Esophagus (tissue), 2 donors: ENCODE results near the gene MFSD1. TPM values are rescaled to one million over a fixed set of nuclear protein-coding genes. Genes with fewer than 3 reads are reported as not detected.

Source experiments
- H3K27ac ChIP-seq, 2 donors: one replicate each; pipeline ENCODE4 v1.5.1; 2013; ENCODE audit warnings: low read depth in 2 of 2, mild to moderate bottlenecking in 2 of 2, inconsistent platforms in 1 of 2, low read length in 1 of 2, moderate library complexity in 1 of 2
- H3K27me3 ChIP-seq, 2 donors: one replicate each; pipeline ENCODE4 v1.6.1; 2013; ENCODE audit warnings: low read length in 2 of 2, control low read depth in 1 of 2, mild to moderate bottlenecking in 1 of 2; ENCODE audit not compliant: insufficient read depth in 2 of 2, control insufficient read depth in 1 of 2
- H3K36me3 ChIP-seq, 2 donors: one replicate each; pipeline ENCODE4 v1.6.1; 2013; ENCODE audit warnings: low read length in 1 of 2; ENCODE audit not compliant: control insufficient read depth in 2 of 2, insufficient read depth in 2 of 2
- H3K4me1 ChIP-seq, 2 donors: one replicate each; pipeline ENCODE4 v1.6.1; 2013; ENCODE audit warnings: low read length in 1 of 2; ENCODE audit not compliant: control insufficient read depth in 2 of 2, insufficient read depth in 2 of 2
- H3K4me3 ChIP-seq, 2 donors: one replicate each; pipeline ENCODE4 v1.5.1; 2013; ENCODE audit warnings: low read length in 2 of 2, mild to moderate bottlenecking in 2 of 2, low read depth in 1 of 2, moderate library complexity in 1 of 2
- H3K9me3 ChIP-seq, 2 donors: one replicate each; pipeline ENCODE4 v1.6.1; 2013; ENCODE audit warnings: mild to moderate bottlenecking in 2 of 2, low read depth in 1 of 2, low read length in 1 of 2, moderate library complexity in 1 of 2; ENCODE audit not compliant: control insufficient read depth in 2 of 2, insufficient read depth in 1 of 2
- WGBS, 2 donors: extraction: QIAGEN DNeasy Blood & Tissue Kit; methylation state at CpG; one replicate each; pipeline ENCODE4 v1.1.7; 2013; 5-methylcytosine and 5-hydroxymethylcytosine counted together
- polyA plus RNA-seq, 2 donors: library from polyadenylated mRNA; stranded (reverse); fragments of 200-250 nt; gene quantifications; one replicate each; pipeline ENCODE4 v1.2.3, GENCODE V29; 2013
- donor health status: healthy with polysubstance abuse.
- donor health status: Bipolar disorder and iron deficiency.

MFSD1 gene
- polyA plus RNA-seq, 2 donors: 41.1 to 53.6 TPM

GRCh38 chr3:158831861-158832260 is 30.0 kb downstream of the MFSD1 start:
- peaks cover 0 to 2% of the 10 kb centered on the region in 2 donors for H3K9me3 ChIP-seq
- no peaks in the 10 kb centered on the region for H3K27me3 ChIP-seq
- peaks cover 5 to 6% of the 10 kb centered on the region in 2 donors for H3K36me3 ChIP-seq
- no peak overlapping the region for H3K4me3 ChIP-seq
- WGBS, 2 donors: 87 to 88% methylated on average over 2 of the region's 2 CpGs
- H3K27ac ChIP-seq: no peak overlapping the region
- H3K4me1 ChIP-seq: no peaks in the 10 kb centered on the region

- no peaks in the 10 kb centered on the region for H3K4me1 ChIP-seq
- no peak overlapping the region for H3K4me3 ChIP-seq
- 54 to 64% methylated on average over 3 of the region's 3 CpGs for WGBS, 2 donors
- H3K27ac ChIP-seq: no peak overlapping the region
- H3K36me3 ChIP-seq: peaks cover under 1 to 2% of the 10 kb centered on the region in 2 donors
- H3K27me3 ChIP-seq: no peaks in the 10 kb centered on the region
- H3K9me3 ChIP-seq: peaks cover 0 to 2% of the 10 kb centered on the region in 2 donors
These were observed 33.8 kb downstream of the MFSD1 start for GRCh38 chr3:158835631-158836030.

- Histone ChIP-seq H3K4me1 (no peaks in the 10 kb centered on the region), H3K4me3 (no peak overlapping the region), H3K36me3 (peaks cover 0 to 2% of the 10 kb centered on the region in 2 donors), H3K9me3 (peaks cover 0 to 2% of the 10 kb centered on the region in 2 donors), H3K27me3 (no peaks in the 10 kb centered on the region), H3K27ac (no peak overlapping the region)
- WGBS, 2 donors: 80 to 83% methylated on average over 3 of the region's 3 CpGs
These were observed 34.5 kb downstream of the MFSD1 start for GRCh38 chr3:158836312-158836711.

GRCh38 chr3:158837240-158837639 is 35.4 kb downstream of the MFSD1 start:
- Histone ChIP-seq H3K9me3 (peaks cover 0 to 2% of the 10 kb centered on the region in 2 donors), H3K4me1 (no peaks in the 10 kb centered on the region), H3K27ac (no peak overlapping the region), H3K27me3 (no peaks in the 10 kb centered on the region), H3K4me3 (no peak overlapping the region), H3K36me3 (no peaks in the 10 kb centered on the region)
- 68 to 75% methylated on average over 3 of the region's 3 CpGs for WGBS, 2 donors

- Histone ChIP-seq H3K27me3 (no peaks in the 10 kb centered on the region), H3K27ac (no peak overlapping the region), H3K4me1 (no peaks in the 10 kb centered on the region), H3K4me3 (no peak overlapping the region), H3K36me3 (no peaks in the 10 kb centered on the region), H3K9me3 (no peaks in the 10 kb centered on the region)
- 72 to 82% methylated on average over 6 of the region's 6 CpGs for WGBS, 2 donors
These were observed 38.1 kb downstream of the MFSD1 start for GRCh38 chr3:158839966-158840365.

GRCh38 chr3:158841387-158841786 is 39.5 kb downstream of the MFSD1 start:
- Histone ChIP-seq H3K9me3 (no peaks in the 10 kb centered on the region), H3K36me3 (no peaks in the 10 kb centered on the region), H3K27ac (no peak overlapping the region), H3K4me3 (no peak overlapping the region), H3K4me1 (no peaks in the 10 kb centered on the region), H3K27me3 (no peaks in the 10 kb centered on the region)
- WGBS, 2 donors: 87 to 92% methylated on average over 8 of the region's 8 CpGs

GRCh38 chr3:158842976-158843375 is 41.1 kb downstream of the MFSD1 start:
- Histone ChIP-seq H3K27ac (no peak overlapping the region), H3K27me3 (no peaks in the 10 kb centered on the region), H3K4me3 (no peak overlapping the region), H3K36me3 (no peaks in the 10 kb centered on the region), H3K9me3 (no peaks in the 10 kb centered on the region), H3K4me1 (no peaks in the 10 kb centered on the region)
- 73 to 76% methylated on average over 3 of the region's 3 CpGs for WGBS, 2 donors

- no peak overlapping the region for H3K27ac ChIP-seq
- H3K27me3 ChIP-seq: no peaks in the 10 kb centered on the region
- no peaks in the 10 kb centered on the region for H3K9me3 ChIP-seq
- no peaks in the 10 kb centered on the region for H3K36me3 ChIP-seq
- H3K4me3 ChIP-seq: no peak overlapping the region
- 14 to 20% methylated on average over 5 of the region's 5 CpGs for WGBS, 2 donors
- H3K4me1 ChIP-seq: no peaks in the 10 kb centered on the region
These were observed 44.0 kb downstream of the MFSD1 start for GRCh38 chr3:158845765-158846350.

- Histone ChIP-seq H3K27me3 (no peaks in the 10 kb centered on the region), H3K4me3 (no peak overlapping the region), H3K4me1 (no peaks in the 10 kb centered on the region), H3K27ac (no peak overlapping the region), H3K36me3 (no peaks in the 10 kb centered on the region), H3K9me3 (no peaks in the 10 kb centered on the region)
- WGBS, 2 donors: 52 to 55% methylated on average over 3 of the region's 3 CpGs
These were observed 45.1 kb downstream of the MFSD1 start for GRCh38 chr3:158846803-158847451.

- Histone ChIP-seq H3K4me3 (no peak overlapping the region), H3K27me3 (no peaks in the 10 kb centered on the region), H3K36me3 (no peaks in the 10 kb centered on the region), H3K4me1 (no peaks in the 10 kb centered on the region), H3K27ac (no peak overlapping the region), H3K9me3 (no peaks in the 10 kb centered on the region)
- 56 to 65% methylated on average over 4 of the region's 4 CpGs for WGBS, 2 donors
These were observed 45.6 kb downstream of the MFSD1 start for GRCh38 chr3:158847452-158847821.
